Neural cell (in vitro differentiated cells): ENCODE data around the gene WNT10A. TPM values are rescaled to one million over a fixed set of nuclear protein-coding genes. Genes with fewer than 3 reads are reported as not detected.

Experiments used
- H2AFZ ChIP-seq: fragments of 200-600, 300-800 bp; sonication (generic), shearing (Covaris generic); 2 replicates; pipeline ENCODE4 v1.6.0; 2014; ENCODE audit warnings: low read depth, mild to moderate bottlenecking, antibody characterized with exemption, low read length, moderate library complexity
- H3F3A ChIP-seq: fragments of 200-600 bp; shearing (Covaris generic); 2 replicates; pipeline ENCODE4 v1.6.1; 2016; ENCODE audit warnings: mild to moderate bottlenecking, moderate library complexity, mixed read lengths, antibody characterized with exemption, low read length; ENCODE audit not compliant: insufficient read depth, poor library complexity, severe bottlenecking
- H3K27ac ChIP-seq: fragments of 200-600, 300-800 bp; sonication (generic), shearing (Covaris generic); 2 replicates; pipeline ENCODE4 v1.5.1; 2014; ENCODE audit warnings: mild to moderate bottlenecking, low read length, moderate library complexity
- H3K27me3 ChIP-seq: fragments of 300-800, 200-600 bp; sonication (generic), shearing (Covaris generic); 2 replicates; pipeline ENCODE4 v1.6.0; 2014; ENCODE audit warnings: mild to moderate bottlenecking, low read depth, low read length, moderate library complexity; ENCODE audit not compliant: insufficient read depth
- H3K36me3 ChIP-seq: fragments of 300-800, 200-600 bp; sonication (generic), shearing (Covaris generic); 2 replicates; pipeline ENCODE4 v1.5.1; 2014; ENCODE audit warnings: mild to moderate bottlenecking, antibody characterized with exemption, low read length, moderate library complexity; ENCODE audit not compliant: insufficient read depth
- H3K4me2 ChIP-seq: fragments of 300-800, 200-600 bp; sonication (generic), shearing (Covaris generic); 2 replicates; pipeline ENCODE4 v1.6.0; 2014; ENCODE audit warnings: mild to moderate bottlenecking, low read length
- H3K4me3 ChIP-seq: fragments of 300-800, 200-600 bp; sonication (generic), shearing (Covaris generic); 2 replicates; pipeline ENCODE4 v1.5.1; 2014; ENCODE audit warnings: mild to moderate bottlenecking, low read length, moderate library complexity
- H3K79me2 ChIP-seq: fragments of 200-600 bp; shearing (Covaris generic); replicated peaks from 2 replicates; pipeline ENCODE4 v1.6.0; 2014; ENCODE audit warnings: mild to moderate bottlenecking, low read length, moderate library complexity; ENCODE audit not compliant: insufficient read depth
- H3K9ac ChIP-seq: fragments of 300-800, 200-600 bp; sonication (generic), shearing (Covaris generic); 2 replicates; pipeline ENCODE4 v1.6.1; 2016; ENCODE audit warnings: mild to moderate bottlenecking, low read length, mixed read lengths
- H3K9me2 ChIP-seq: fragments of 200-600 bp; shearing (Covaris generic); 2 replicates; pipeline ENCODE4 v1.6.1; 2016; ENCODE audit warnings: mild to moderate bottlenecking, low read length, mixed read lengths; ENCODE audit not compliant: insufficient read depth
- H3K9me3 ChIP-seq: fragments of 200-600, 300-800 bp; sonication (generic), shearing (Covaris generic); 2 replicates; pipeline ENCODE4 v1.6.1; 2016; ENCODE audit warnings: mild to moderate bottlenecking, mixed run types, low read length, moderate library complexity, mixed read lengths
- H4K20me1 ChIP-seq: fragments of 200-600 bp; shearing (Covaris generic); 2 replicates; pipeline ENCODE4 v1.6.1; 2016; ENCODE audit warnings: mild to moderate bottlenecking, mixed run types; ENCODE audit not compliant: insufficient read depth
- CTCF ChIP-seq: fragments of 450-650 bp; IDR thresholded peaks from 2 replicates; pipeline ENCODE4 v1.5.1; 2014; ENCODE audit warnings: antibody characterized with exemption, mild to moderate bottlenecking, moderate library complexity; ENCODE audit not compliant: poor library complexity, severe bottlenecking
- RAD21 ChIP-seq: fragments of 450-650 bp; conservative IDR thresholded peaks from 2 replicates; pipeline ENCODE4 v1.6.1; 2014; ENCODE audit warnings: antibody characterized with exemption, mild to moderate bottlenecking, moderate library complexity
- REST ChIP-seq: IDR thresholded peaks from 2 replicates; pipeline ENCODE4 v1.6.1; 2012; ENCODE audit warnings: borderline replicate concordance
- SMC3 ChIP-seq: fragments of 450-650 bp; conservative IDR thresholded peaks from 2 replicates; pipeline ENCODE4 v1.6.1; 2014; ENCODE audit warnings: antibody characterized with exemption, mild to moderate bottlenecking, moderate library complexity; ENCODE audit not compliant: poor library complexity
- TAF1 ChIP-seq: IDR thresholded peaks from 2 replicates; pipeline ENCODE4 v1.6.1; 2012; ENCODE audit warnings: low read depth
- polyA plus RNA-seq: library from polyadenylated mRNA; depleted of rRNA; stranded (reverse); fragments of >200 nt; gene quantifications from 2 replicates; pipeline ENCODE4 v1.2.3, GENCODE V29; 2014

WNT10A gene
- polyA plus RNA-seq, 1 donor from 2014 or later = 0.14 TPM

GRCh38 chr2:218884519-218884918 lies 3.9 kb downstream of the WNT10A start (continued):
- TF ChIP-seq CTCF = no peak
- TF ChIP-seq RAD21 = no peak

- peaks cover 86% of the 10 kb centered on the region for H3K27me3 ChIP-seq
Observed at GRCh38 chr2:218885981-218886947, 5.6 kb downstream of the WNT10A start.

GRCh38 chr2:218887079-218887478 lies 6.4 kb downstream of the WNT10A start:
- no peak overlapping the region for H3K4me2 ChIP-seq
- H3K9me3 ChIP-seq = no peaks in the 10 kb centered on the region
- no peaks in the 10 kb centered on the region for H4K20me1 ChIP-seq
- no peak overlapping the region for H2AFZ ChIP-seq
- H3K36me3 ChIP-seq = no peaks in the 10 kb centered on the region
- TF ChIP-seq REST (no peak), TAF1 (no peak), SMC3 (no peak)
- H3K79me2 ChIP-seq = no peaks in the 10 kb centered on the region
- H3K4me3 ChIP-seq = no peak overlapping the region
- no peaks in the 10 kb centered on the region for H3K9me2 ChIP-seq
- H3K27ac ChIP-seq = no peak overlapping the region
- no peaks in the 10 kb centered on the region for H3F3A ChIP-seq
- H3K27me3 ChIP-seq = peaks cover 86% of the 10 kb centered on the region
- no peak overlapping the region for H3K9ac ChIP-seq

More at GRCh38 chr2:218885981-218886947, 5.6 kb downstream of the WNT10A start:
- H3F3A ChIP-seq = no peaks in the 10 kb centered on the region
- no peak overlapping the region for H3K4me3 ChIP-seq
- H3K27ac ChIP-seq = no peak overlapping the region
- no peak overlapping the region for H2AFZ ChIP-seq
- no peak overlapping the region for H3K9ac ChIP-seq
- H3K36me3 ChIP-seq = no peaks in the 10 kb centered on the region
- no peaks in the 10 kb centered on the region for H3K9me3 ChIP-seq
- H3K9me2 ChIP-seq = no peaks in the 10 kb centered on the region
- H3K79me2 ChIP-seq = no peaks in the 10 kb centered on the region
- TF ChIP-seq REST (no peak), TAF1 (no peak)
- no peak overlapping the region for H3K4me2 ChIP-seq
- no peaks in the 10 kb centered on the region for H4K20me1 ChIP-seq
